Activated naive CD8-positive, alpha-beta T cell treated with anti-CD3 and anti-CD28 coated beads, Interleukin-2, amount 50 U/mL, for 24 hours (primary cell): ENCODE measurements around the gene HOXA11.

ENCODE experiments used
- ATAC-seq: fragments of 150-1000 bp; cut with Tn5 transposase; one replicate; pipeline ENCODE4 v1.10.0; 2021
- DNase-seq: peaks from one replicate; pipeline ENCODE4 v3.0.0; 2021
- H3K27ac Mint-ChIP-seq: one replicate; pipeline ENCODE4 v1.8.0; 2021; ENCODE audit warnings: mild to moderate bottlenecking, mixed read lengths
- H3K27me3 Mint-ChIP-seq: one replicate; pipeline ENCODE4 v1.8.0; 2021; ENCODE audit warnings: mixed read lengths
- H3K36me3 Mint-ChIP-seq: one replicate; pipeline ENCODE4 v1.8.0; 2021; ENCODE audit warnings: low read depth, mixed read lengths
- H3K4me1 Mint-ChIP-seq: one replicate; pipeline ENCODE4 v1.8.0; 2021; ENCODE audit warnings: mixed read lengths
- H3K4me3 Mint-ChIP-seq: one replicate; pipeline ENCODE4 v1.8.0; 2021; ENCODE audit warnings: mild to moderate bottlenecking, moderate library complexity, mixed read lengths
- H3K9me3 Mint-ChIP-seq: one replicate; pipeline ENCODE4 v1.8.0; 2021; ENCODE audit warnings: mixed read lengths

Gene HOXA11

GRCh38 chr7:27141137-27141922 is 43.7 kb downstream of the HOXA11 start:
- Mint-ChIP-seq H3K4me3 (no peak overlapping the region), H3K27me3 (peaks cover 47% of the 10 kb centered on the region), H3K36me3 (no peaks in the 10 kb centered on the region), H3K9me3 (no peaks in the 10 kb centered on the region), H3K4me1 (peaks cover 4% of the 10 kb centered on the region), H3K27ac (no peak overlapping the region)
- DNase-seq (no peak), ATAC-seq (no peak)

- Mint-ChIP-seq H3K4me1 (peaks cover 11% of the 10 kb centered on the region), H3K4me3 (no peak overlapping the region), H3K27me3 (peaks cover 52% of the 10 kb centered on the region), H3K9me3 (no peaks in the 10 kb centered on the region), H3K36me3 (no peaks in the 10 kb centered on the region), H3K27ac (no peak overlapping the region)
- no peak for ATAC-seq
- no peak for DNase-seq
Observed at GRCh38 chr7:27140126-27140857, 44.7 kb downstream of the HOXA11 start.

GRCh38 chr7:27139334-27140125 is 45.5 kb downstream of the HOXA11 start:
- DNase-seq = no peak
- peaks cover 19% of the 10 kb centered on the region for H3K4me1 Mint-ChIP-seq

GRCh38 chr7:27138985-27139333 is 46.1 kb downstream of the HOXA11 start:
- ATAC-seq (no peak), DNase-seq (no peak)
- H3K4me1 Mint-ChIP-seq = peaks cover 24% of the 10 kb centered on the region

More at GRCh38 chr7:27139334-27140125, 45.5 kb downstream of the HOXA11 start:
- H3K27ac Mint-ChIP-seq = no peak overlapping the region
- no peak for ATAC-seq
- H3K9me3 Mint-ChIP-seq = no peaks in the 10 kb centered on the region
- H3K4me3 Mint-ChIP-seq = no peak overlapping the region
- peaks cover 49% of the 10 kb centered on the region for H3K27me3 Mint-ChIP-seq
- no peaks in the 10 kb centered on the region for H3K36me3 Mint-ChIP-seq

GRCh38 chr7:27138472-27138871 is 46.6 kb downstream of the HOXA11 start:
- Mint-ChIP-seq H3K27me3 (peaks cover 50% of the 10 kb centered on the region), H3K4me1 (peaks cover 27% of the 10 kb centered on the region), H3K9me3 (no peaks in the 10 kb centered on the region), H3K4me3 (no peak overlapping the region), H3K27ac (no peak overlapping the region), H3K36me3 (no peaks in the 10 kb centered on the region)
- ATAC-seq = no peak
- no peak for DNase-seq

More at GRCh38 chr7:27138985-27139333, 46.1 kb downstream of the HOXA11 start:
- no peak overlapping the region for H3K4me3 Mint-ChIP-seq
- no peak overlapping the region for H3K27ac Mint-ChIP-seq
- H3K36me3 Mint-ChIP-seq = no peaks in the 10 kb centered on the region
- H3K9me3 Mint-ChIP-seq = no peaks in the 10 kb centered on the region
- peaks cover 48% of the 10 kb centered on the region for H3K27me3 Mint-ChIP-seq

- Mint-ChIP-seq H3K9me3 (no peaks in the 10 kb centered on the region), H3K27me3 (peaks cover 56% of the 10 kb centered on the region), H3K4me1 (peaks cover 29% of the 10 kb centered on the region), H3K36me3 (no peaks in the 10 kb centered on the region), H3K27ac (no peak overlapping the region), H3K4me3 (no peak overlapping the region)
- ATAC-seq = no peak
- DNase-seq = no peak
Observed at GRCh38 chr7:27137640-27138315, 47.3 kb downstream of the HOXA11 start.

GRCh38 chr7:27134392-27134791 is 50.6 kb downstream of the HOXA11 start:
- no peaks in the 10 kb centered on the region for H3K9me3 Mint-ChIP-seq
- no peak overlapping the region for H3K27ac Mint-ChIP-seq
- ATAC-seq = peak; percentile 68

GRCh38 chr7:27133409-27134231 is 51.4 kb downstream of the HOXA11 start:
- Mint-ChIP-seq H3K4me1 (peaks cover 32% of the 10 kb centered on the region), H3K4me3 (no peak overlapping the region), H3K27ac (no peak overlapping the region), H3K27me3 (peaks cover 65% of the 10 kb centered on the region), H3K9me3 (no peaks in the 10 kb centered on the region), H3K36me3 (no peaks in the 10 kb centered on the region)
- DNase-seq = no peak
- ATAC-seq = no peak

More at GRCh38 chr7:27134392-27134791, 50.6 kb downstream of the HOXA11 start:
- no peak overlapping the region for H3K4me3 Mint-ChIP-seq
- no peak for DNase-seq
- H3K4me1 Mint-ChIP-seq = peaks cover 32% of the 10 kb centered on the region
- H3K36me3 Mint-ChIP-seq = no peaks in the 10 kb centered on the region
- H3K27me3 Mint-ChIP-seq = peaks cover 64% of the 10 kb centered on the region

GRCh38 chr7:27132978-27133377 is 52.1 kb downstream of the HOXA11 start:
- Mint-ChIP-seq H3K9me3 (no peaks in the 10 kb centered on the region), H3K27me3 (peaks cover 58% of the 10 kb centered on the region), H3K4me1 (peaks cover 32% of the 10 kb centered on the region), H3K4me3 (no peak overlapping the region), H3K36me3 (no peaks in the 10 kb centered on the region), H3K27ac (no peak overlapping the region)
- DNase-seq = no peak
- ATAC-seq = no peak

- peaks cover 31% of the 10 kb centered on the region for H3K4me1 Mint-ChIP-seq
- ATAC-seq = no peak
- H3K36me3 Mint-ChIP-seq = no peaks in the 10 kb centered on the region
- H3K4me3 Mint-ChIP-seq = no peak overlapping the region
- no peaks in the 10 kb centered on the region for H3K9me3 Mint-ChIP-seq
- no peak for DNase-seq
- H3K27me3 Mint-ChIP-seq = peaks cover 55% of the 10 kb centered on the region
- H3K27ac Mint-ChIP-seq = no peak overlapping the region
Observed at GRCh38 chr7:27132214-27132613, 52.8 kb downstream of the HOXA11 start.

GRCh38 chr7:27131390-27131819 is 53.6 kb downstream of the HOXA11 start:
- H3K27me3 Mint-ChIP-seq = peaks cover 55% of the 10 kb centered on the region

More at GRCh38 chr7:27131390-27131819, 53.6 kb downstream of the HOXA11 start:
- no peaks in the 10 kb centered on the region for H3K9me3 Mint-ChIP-seq
- peak overlapping the region; percentile 55 for H3K4me3 Mint-ChIP-seq
- no peaks in the 10 kb centered on the region for H3K36me3 Mint-ChIP-seq
- H3K27ac Mint-ChIP-seq = no peak overlapping the region
- DNase-seq (no peak), ATAC-seq (no peak)
- peaks cover 29% of the 10 kb centered on the region for H3K4me1 Mint-ChIP-seq
